Fibroblast of skin of back (primary cell): ENCODE measurements around the gene TUBB2B.
"Not testable (repeated sequence)": the region's sequence is repeated elsewhere in the genome, so short reads cannot be mapped to it uniquely, and the experiment has no call there.

Experiments used
- DNase-seq: peaks from one replicate; pipeline ENCODE4 v3.0.0-alpha.2; 2013

TUBB2B gene

DNA sequence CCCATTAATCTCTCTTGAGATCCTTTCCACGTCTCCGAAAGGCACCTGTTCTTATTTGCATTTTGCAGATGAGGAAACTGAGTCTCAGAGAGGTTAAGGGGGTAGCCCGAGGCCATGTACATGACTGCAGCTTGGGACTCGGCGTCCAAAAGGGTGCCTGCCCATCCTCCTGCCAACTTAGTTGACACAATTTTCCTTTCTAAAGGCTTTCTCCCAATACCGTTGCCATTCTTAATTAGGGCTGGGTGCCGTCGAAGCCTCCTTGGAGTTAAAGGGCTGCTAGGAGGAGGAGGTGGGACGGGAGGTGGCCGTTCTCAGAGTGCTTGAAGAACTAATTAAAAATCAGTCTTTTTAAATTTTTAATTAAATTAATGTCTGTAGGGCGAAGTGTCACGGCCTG, 30.7 kb upstream of the TUBB2B start:
- no peak for DNase-seq

DNA sequence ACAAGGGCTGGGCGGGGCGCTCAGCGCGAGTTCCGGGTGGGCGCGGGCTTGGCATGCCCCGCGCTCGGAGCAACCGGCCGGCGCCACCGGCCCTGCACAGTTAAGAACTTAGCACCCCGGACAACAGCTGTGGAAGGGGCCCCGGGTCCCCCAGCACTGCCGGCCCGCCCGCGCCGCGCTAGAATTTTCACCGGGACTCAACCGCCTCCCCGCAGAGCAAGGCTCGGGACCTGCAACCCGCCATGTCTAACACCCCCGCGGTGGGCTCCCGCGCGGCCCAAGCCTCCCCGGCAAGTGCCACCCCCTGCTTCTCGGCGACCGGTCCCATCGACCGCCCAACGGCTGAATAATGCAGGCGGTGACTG, 26.1 kb upstream of the TUBB2B start:
- DNase-seq = no peak

DNA sequence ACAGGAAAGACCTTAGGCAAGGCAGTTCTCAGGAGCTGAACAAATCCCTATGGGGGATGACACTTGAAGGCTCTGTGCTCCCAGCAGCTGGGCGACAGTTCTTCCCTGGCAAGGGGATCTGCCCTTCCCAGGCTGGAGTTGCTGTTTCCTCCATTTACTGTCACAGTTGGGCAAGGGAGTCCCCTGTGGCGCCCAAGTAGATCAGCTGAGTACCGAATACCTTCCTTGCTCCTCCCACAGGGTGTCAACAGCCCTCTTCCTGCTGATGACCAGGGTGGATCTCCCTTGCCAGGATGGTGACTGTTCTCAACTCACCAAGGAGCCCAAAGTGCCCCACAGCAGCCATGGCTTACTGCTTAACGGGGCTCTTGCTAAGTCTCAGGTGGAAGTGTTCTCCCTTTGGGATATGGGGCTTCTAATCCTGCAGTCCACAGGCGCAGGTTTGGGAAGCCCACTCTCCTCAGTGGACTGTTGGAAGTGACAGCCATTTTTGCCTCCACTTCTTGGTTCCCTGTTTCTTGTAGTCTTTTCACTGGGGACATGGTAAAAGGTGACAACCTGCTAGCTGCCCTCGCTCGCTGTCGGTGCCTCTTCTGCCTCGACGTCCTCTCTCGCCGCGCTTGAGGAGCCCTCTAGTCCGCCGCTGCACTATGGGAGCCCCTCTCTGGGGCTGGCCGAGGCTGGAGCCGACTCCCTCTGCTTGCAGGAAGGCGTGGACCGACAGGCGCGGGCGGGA, 25.6 kb upstream of the TUBB2B start:
- no peak for DNase-seq

DNA sequence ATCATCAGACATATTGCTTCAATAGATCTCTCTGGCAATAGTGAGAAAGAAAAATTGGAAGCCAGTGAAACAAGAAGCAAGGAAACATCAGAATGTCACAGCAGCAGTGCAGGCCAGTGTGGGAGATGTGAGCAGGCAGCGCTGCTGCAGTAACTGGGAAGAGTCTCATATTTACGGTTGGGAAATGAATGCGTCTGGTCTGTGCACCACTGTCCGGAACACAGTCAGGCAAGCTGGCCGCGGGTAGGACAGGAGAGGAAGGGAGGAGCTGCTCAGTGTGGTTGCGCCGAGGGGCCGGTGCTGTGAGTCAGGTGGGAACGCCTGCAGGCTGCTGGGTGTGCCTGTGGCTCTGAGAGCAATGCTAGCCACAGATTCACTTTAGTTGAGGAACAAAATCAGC, 24.9 kb upstream of the TUBB2B start:
- no peak for DNase-seq

DNA sequence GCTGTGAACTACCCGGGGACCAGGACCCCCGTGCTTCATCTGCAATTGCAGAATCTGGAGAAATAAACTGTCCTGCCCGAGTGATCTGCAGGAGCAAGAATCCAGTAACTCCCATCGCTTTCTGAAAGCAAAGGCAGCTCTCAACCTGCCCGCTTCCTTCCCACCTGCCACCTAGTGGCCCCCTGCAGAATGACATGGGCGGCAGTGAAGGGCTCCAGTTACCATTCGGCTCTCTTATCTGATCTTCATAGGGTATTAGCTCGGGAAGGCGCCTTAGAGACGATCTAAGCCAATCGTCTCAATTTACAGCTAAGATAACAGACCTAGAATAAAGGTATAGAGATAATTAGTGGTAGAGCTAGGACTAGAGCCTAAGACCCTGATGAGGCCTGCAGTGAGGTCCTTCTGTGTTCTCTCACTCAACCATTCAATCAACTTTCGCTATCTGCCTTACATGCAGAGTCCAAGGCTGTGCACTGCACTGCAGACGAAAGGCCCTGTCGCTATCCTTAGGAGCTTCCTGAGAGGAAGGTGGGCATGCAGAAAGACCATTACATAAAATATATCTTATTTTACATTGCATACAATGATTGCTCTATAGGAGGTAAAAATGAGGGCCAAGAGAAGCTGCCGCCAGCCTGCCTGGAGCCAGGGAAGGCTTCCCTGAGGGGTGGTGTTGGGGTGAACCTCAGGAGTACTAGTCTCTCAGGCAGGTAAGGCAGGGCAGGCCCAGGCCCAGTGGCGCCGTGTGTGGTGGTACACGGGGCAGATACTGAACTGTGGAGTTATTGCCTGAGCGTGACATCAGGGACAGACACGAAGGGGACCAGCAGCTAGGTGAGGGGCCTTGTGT, 24.2 kb upstream of the TUBB2B start:
- peak; percentile 80 for DNase-seq

GRCh38 chr6:3250231-3250675, 22.8 kb upstream of the TUBB2B start:
- no peak for DNase-seq

- no peak for DNase-seq
These were observed 22.4 kb upstream of the TUBB2B start for GRCh38 chr6:3249821-3250220.

DNA sequence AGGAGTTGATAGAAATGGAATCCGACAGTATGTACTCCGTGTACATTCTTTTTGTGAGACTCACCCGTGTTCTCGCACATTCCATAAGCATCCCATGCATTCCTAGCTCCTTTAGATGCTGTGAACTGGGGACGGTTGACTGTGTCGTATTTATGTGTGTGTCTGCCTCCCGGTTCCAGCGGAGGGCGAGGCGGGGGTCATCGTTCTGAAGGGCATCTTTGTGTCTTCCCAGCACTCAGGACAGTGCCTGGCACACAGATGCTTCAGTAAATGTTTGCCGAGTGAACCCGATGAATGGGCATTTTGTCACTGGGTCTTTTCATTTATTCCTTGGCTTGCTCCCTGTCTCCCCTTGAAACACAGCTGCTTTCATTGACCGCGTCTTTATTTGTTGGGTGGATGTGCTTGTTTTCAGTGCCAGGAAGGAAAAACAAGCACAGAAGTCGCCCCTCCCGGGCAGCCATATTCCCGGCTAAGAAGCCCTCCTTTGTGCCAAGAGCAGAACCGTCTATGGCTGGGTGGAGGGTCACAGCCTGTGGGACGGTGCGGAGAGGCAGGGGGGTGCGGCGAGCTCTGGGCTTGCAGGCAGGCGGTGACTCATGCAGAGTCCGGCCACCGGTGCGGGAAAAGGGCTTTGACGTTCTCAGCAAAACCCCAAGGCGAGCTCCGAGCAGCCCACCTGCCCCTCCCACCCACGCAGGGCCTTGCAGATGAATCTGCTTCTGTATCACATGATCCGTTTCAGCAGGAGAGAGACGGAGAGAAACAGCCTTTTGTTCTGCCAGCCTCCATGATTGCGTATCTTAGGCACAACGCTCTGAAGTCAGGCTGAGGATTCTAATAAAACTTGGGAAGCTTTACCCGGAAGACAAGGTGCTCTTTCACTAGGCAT, 20.0 kb upstream of the TUBB2B start:
- peak; percentile 97 for DNase-seq

- DNase-seq = no peak
These were observed 17.8 kb upstream of the TUBB2B start for GRCh38 chr6:3245216-3245615.

DNA sequence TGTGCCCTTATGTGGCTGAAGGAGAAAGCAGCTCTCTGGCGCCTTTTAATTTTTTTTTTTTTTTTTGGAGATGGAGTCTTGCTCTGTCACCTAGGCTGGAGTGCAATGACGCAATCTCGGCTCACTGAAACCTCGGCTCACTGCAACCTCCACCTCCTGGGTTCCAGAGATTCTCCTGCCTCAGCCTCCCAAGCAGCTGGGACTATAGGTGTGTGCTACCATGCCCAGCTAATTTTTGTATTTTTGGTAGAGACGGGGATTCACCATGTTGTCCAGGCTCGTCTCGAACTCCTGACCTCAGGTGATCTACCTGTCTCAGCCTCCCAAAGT, 17.3 kb upstream of the TUBB2B start:
- DNase-seq = not testable (repeated sequence)

GRCh38 chr6:3244003-3244831, 16.8 kb upstream of the TUBB2B start:
- DNase-seq = no peak

GRCh38 chr6:3242768-3243167, 15.3 kb upstream of the TUBB2B start:
- no peak for DNase-seq

DNA sequence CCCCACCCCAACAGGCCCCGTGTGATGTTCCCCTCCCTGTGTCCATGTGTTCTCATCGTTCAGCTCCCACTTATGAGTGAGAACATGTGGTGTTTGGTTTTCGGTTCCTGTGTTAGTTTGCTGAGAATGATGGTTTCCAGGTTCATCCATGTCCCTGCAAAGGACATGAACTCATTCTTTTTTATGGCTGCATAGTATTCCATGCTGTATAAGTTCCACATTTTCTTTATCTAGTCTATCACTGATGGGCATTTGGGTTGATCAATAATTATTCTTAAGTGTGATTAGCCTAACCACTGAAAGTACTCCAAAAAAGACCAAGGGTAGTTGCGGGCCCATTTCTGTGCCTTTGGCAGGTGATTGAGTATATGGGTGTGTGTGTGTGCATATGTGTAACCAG, 14.3 kb upstream of the TUBB2B start:
- not testable (repeated sequence) for DNase-seq

DNA sequence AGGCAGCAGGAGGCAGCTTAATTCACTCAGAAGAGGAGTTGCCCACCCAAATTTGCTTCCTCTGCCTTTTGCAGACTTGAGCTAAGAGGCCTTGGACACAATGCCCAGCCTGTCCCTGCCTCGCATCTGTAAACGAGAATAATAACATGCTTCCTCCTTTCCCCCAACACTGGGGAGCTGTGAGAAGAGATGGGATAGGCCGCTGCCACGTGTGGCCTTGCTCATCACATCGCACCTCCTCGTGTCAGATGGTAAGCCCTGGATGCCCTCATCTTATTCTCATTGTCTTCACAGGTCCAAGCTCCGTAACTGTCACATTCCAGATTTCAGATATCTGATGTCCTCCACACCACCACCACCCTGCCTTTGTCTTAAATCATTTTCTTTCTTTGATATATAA, 13.1 kb upstream of the TUBB2B start:
- no peak for DNase-seq

DNA sequence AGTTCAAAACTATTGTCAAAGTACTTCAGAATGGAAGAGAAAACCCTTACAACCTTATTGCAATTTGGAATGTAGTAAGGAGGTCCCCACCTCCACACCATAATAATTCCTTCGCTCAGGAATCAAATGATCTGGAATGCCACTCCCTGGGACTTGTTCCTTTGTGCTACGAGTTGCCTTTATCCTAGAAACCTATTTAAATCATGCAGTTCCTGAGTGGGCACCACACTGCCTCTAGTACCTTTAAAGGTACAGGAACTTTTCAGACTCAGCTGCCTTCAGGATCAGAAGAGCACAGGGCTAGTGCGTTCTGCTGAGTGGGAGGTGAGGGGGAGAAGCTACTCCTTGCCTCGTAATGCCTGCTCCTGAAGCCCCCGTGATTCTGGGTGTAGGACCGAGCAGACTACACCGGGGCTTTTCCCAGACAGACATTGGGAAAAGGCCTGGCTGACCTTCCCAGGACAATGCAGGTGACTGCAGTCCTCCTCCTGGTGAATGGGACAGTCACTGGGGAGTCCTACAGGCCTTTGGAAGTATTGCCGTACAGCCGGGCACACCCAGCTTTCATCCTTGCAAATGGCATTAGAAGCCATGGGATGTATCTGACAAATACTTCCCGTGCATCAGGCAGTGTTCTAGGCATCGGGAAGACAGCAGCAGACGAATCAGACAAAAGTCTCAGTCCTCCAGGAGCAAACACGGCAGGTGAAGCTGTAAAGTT, 11.8 kb upstream of the TUBB2B start:
- DNase-seq = no peak

GRCh38 chr6:3237761-3238662, 10.6 kb upstream of the TUBB2B start:
- peak; percentile 41 for DNase-seq

DNA sequence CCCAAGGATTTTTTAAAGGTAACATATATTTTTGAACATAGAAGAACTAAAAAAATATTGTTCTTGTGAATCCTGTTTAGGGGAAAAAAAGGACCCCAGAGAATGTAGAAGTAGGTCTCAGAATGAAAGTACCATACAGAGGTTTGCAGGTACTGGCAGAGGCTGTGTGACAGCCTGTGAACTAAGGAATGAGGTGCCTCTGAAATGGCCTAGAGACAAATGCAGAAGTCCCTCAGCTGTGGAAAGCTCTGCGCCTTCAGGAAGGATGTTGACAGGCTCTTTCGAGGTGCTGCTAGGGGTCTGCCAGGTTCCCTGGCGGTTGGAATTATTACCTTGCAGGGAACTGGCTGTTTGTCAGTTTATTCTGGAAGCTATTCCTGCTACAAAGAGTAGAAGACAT, 8.6 kb upstream of the TUBB2B start:
- DNase-seq = no peak

DNA sequence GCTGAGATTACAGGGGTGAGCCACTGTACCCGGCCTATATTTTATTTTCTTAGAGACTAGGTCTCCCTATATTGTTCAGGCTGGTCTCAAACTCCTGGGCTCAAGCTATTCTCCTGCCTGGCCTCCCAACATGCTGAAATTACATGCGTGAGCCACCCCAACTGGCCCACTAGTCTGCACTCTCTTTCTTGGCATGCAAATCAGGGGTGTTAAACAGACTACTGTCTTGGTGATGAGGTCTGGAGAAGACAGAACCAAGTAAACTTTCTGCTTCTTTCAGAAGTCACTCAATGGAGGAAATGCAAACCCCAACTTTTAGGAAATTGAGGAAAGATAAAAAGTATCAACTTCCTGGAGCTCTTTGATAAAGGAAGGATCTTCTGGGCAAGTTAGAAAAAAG, 8.0 kb upstream of the TUBB2B start:
- no peak for DNase-seq

DNA sequence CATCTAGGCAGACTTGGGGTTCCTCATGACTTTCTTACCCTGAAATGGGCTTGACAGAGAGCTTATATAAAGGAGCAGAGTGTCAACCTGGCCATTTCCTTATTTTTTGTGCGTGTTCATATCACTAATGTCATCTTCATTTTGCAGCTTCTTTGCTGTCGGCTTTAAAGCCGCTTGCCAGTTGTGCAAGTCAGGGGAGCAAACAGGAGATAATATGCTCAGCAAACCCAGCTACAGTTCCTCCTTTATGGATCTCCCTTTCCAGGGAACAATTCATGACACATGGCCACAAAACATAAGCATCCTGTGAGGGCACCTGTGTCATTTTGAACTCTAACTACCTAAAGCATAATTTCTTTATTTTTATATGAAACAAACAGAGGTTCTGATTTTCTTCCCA, 6.5 kb upstream of the TUBB2B start:
- DNase-seq = no peak

DNA sequence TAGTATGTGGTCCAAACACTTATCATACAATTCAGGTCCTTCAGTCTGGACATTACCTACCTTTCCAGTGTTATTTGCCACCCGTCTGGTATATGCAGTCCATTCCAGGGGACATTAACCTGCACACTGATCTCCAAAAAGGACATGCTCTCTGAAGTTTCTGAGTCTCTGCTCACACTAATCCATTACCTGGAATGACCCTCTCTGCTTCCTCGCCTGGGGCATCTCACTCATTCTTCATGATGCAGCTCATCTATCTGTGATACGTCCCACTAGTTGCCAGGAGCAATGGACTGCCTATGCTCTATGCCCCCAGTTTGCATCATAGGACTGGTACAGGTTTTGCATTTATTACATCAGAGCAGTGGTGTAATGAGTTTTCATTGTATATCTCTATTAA, 5.9 kb upstream of the TUBB2B start:
- no peak for DNase-seq
